ENCODE data around the gene DARS2.

Gene DARS2, protein sequence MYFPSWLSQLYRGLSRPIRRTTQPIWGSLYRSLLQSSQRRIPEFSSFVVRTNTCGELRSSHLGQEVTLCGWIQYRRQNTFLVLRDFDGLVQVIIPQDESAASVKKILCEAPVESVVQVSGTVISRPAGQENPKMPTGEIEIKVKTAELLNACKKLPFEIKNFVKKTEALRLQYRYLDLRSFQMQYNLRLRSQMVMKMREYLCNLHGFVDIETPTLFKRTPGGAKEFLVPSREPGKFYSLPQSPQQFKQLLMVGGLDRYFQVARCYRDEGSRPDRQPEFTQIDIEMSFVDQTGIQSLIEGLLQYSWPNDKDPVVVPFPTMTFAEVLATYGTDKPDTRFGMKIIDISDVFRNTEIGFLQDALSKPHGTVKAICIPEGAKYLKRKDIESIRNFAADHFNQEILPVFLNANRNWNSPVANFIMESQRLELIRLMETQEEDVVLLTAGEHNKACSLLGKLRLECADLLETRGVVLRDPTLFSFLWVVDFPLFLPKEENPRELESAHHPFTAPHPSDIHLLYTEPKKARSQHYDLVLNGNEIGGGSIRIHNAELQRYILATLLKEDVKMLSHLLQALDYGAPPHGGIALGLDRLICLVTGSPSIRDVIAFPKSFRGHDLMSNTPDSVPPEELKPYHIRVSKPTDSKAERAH

GRCh38 chr1:173824315-173825081, at the start of gene DARS2, which contains the start of gene CENPL:
Gene DARS2, plus strand, starts transcription at chr1:173824673. Its CDS starts 557 bp downstream, at chr1:173825230.
Gene CENPL, minus strand, starts transcription at chr1:173824883. Its CDS starts 13,584 bp downstream, at chr1:173811299.
- peak within 1 kb of the TSS; percentile 100 for H3K4me3 ChIP-seq (ENCODE audit: low read depth, low read length)
- peak; percentile 98 for DNase-seq (ENCODE audit: low read depth)
- peak; percentile 64; the same call in 1 of the 2 replicates for TF ChIP-seq MAX (IDR thresholded peaks at IDR 0.05; ENCODE audit: low read depth, low read length)
- TF ChIP-seq CTCF (IDR thresholded peaks at IDR 0.05; ENCODE audit: low read depth, low read length): no peak
- peak; percentile 81 for TF ChIP-seq MYC (IDR thresholded peaks at IDR 0.05; ENCODE audit: low read depth, low read length)
- peak; percentile 60 for TF ChIP-seq POLR2A (IDR thresholded peaks at IDR 0.05; ENCODE audit: extremely low read depth, insufficient read length)

- TF ChIP-seq CTCF (IDR thresholded peaks at IDR 0.05; ENCODE audit: low read depth, low read length) (no peak), MYC (IDR thresholded peaks at IDR 0.05; ENCODE audit: low read depth, low read length) (no peak), MAX (IDR thresholded peaks at IDR 0.05; ENCODE audit: low read depth, low read length) (no peak), POLR2A (IDR thresholded peaks at IDR 0.05; ENCODE audit: extremely low read depth, insufficient read length) (no peak)
- no peak overlapping the region for H3K4me3 ChIP-seq (ENCODE audit: low read depth, low read length)
- DNase-seq (ENCODE audit: low read depth): no peak
These were observed 48.8 kb upstream of the DARS2 start for GRCh38 chr1:173775578-173776226.

- no peak for DNase-seq (ENCODE audit: low read depth)
- H3K4me3 ChIP-seq (ENCODE audit: low read depth, low read length): no peak overlapping the region
- TF ChIP-seq MYC (IDR thresholded peaks at IDR 0.05; ENCODE audit: low read depth, low read length) (no peak), POLR2A (IDR thresholded peaks at IDR 0.05; ENCODE audit: extremely low read depth, insufficient read length) (no peak), CTCF (IDR thresholded peaks at IDR 0.05; ENCODE audit: low read depth, low read length) (no peak), MAX (IDR thresholded peaks at IDR 0.05; ENCODE audit: low read depth, low read length) (no peak)
These were observed 44.5 kb upstream of the DARS2 start for GRCh38 chr1:173779936-173780335.

DNA sequence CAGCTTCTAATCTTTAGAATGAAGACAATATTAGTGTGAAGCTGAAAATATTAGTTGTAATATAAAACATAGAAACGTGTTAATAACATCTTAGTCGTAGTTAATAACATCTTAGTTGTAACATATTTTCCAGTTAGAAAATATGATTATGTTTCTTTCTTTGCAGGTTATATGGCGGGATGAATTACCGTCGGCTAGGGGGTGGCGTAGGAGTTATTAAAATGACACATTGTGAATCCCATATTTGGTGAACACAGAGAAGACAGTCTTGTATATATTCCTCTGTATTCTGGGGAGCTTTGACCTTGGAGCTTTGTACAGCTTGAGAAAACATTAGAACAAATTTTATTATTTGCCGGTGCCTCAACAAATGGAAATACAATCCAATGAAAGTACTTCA, 39.5 kb upstream of the DARS2 start:
- TF ChIP-seq CTCF (IDR thresholded peaks at IDR 0.05; ENCODE audit: low read depth, low read length) (no peak), MAX (IDR thresholded peaks at IDR 0.05; ENCODE audit: low read depth, low read length) (no peak), MYC (IDR thresholded peaks at IDR 0.05; ENCODE audit: low read depth, low read length) (no peak), POLR2A (IDR thresholded peaks at IDR 0.05; ENCODE audit: extremely low read depth, insufficient read length) (no peak)
- no peak overlapping the region for H3K4me3 ChIP-seq (ENCODE audit: low read depth, low read length)

GRCh38 chr1:173789841-173790240, 34.6 kb upstream of the DARS2 start:
- H3K4me3 ChIP-seq (ENCODE audit: low read depth, low read length): no peak overlapping the region
- DNase-seq (ENCODE audit: low read depth): no peak
- TF ChIP-seq MYC (IDR thresholded peaks at IDR 0.05; ENCODE audit: low read depth, low read length): no peak
- no peak for TF ChIP-seq POLR2A (IDR thresholded peaks at IDR 0.05; ENCODE audit: extremely low read depth, insufficient read length)
- TF ChIP-seq CTCF (IDR thresholded peaks at IDR 0.05; ENCODE audit: low read depth, low read length): no peak
- TF ChIP-seq MAX (IDR thresholded peaks at IDR 0.05; ENCODE audit: low read depth, low read length): no peak

More for the DNA sequence above, 39.5 kb upstream of the DARS2 start:
- DNase-seq (ENCODE audit: low read depth): no peak
